Measurements from ENCODE around the gene IRF8.
"Not testable (repeated sequence)": the region's sequence is repeated elsewhere in the genome, so short reads cannot be mapped to it uniquely, and the experiment has no call there.

Gene IRF8

DNA sequence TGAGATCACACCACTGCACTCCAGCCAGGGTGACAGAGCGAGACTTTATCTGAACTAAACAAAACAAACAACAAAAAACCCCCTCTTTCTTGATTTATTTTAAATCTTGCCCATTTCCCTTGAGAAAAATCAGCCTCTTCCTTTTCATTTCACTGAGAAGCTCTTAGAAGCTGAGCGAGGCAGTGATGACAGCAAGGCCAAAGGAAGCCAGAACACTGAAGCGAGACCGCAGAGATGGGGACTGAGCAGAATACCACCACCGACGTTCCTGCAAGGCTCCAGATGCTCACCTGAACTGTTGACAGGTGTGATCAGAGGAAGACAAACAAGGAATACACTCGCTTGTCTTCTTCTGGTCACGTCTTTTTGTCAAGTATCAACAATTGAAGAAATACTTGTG lies 30.5 kb upstream of the IRF8 start:
- no peak for DNase-seq

- no peak for DNase-seq
Observed at GRCh38 chr16:85869206-85869605, 29.8 kb upstream of the IRF8 start.

DNA sequence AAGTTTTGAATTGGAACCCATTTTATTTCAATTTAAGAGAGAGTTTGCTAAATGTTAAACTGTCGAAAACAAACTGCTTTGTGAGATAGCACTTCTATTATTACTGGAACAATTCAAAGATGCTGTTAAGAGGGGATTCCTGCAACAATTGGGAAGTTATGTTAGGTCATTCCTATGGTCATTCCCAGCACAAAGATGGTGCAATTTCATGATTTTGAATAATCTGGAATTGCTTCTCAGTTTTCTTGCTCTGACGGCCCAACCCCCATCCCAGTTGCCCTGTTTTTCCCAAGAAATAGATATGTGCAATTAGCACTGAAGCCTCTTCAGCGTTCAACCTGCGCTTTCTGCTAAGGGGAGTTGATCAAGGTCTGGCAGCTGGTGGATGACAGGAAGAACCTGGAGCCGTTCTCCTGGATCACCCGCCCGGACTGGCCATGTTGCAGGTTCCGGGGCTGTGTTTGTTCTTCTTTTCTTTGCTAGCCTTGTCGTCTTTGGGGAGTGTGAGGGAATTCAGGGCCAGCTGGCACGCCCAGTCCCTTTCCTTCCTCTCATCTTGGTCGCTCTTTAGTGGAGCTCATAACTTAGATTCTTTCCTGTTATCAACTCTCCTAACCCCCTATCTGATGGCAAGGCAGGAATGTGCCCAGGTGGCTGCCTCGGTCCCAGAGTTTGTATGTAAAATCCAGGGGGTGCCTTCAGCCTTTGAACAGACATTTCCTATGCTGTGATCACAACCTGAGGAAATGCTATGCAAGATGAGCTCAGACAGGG lies 29.0 kb upstream of the IRF8 start:
- no peak for DNase-seq

- peak; percentile 56 for DNase-seq
Observed at GRCh38 chr16:85871756-85872155, 27.2 kb upstream of the IRF8 start.

GRCh38 chr16:85872734-85873133 lies 26.2 kb upstream of the IRF8 start:
- no peak for DNase-seq

- no peak for DNase-seq
Observed at GRCh38 chr16:85873153-85873552, 25.8 kb upstream of the IRF8 start.

DNA sequence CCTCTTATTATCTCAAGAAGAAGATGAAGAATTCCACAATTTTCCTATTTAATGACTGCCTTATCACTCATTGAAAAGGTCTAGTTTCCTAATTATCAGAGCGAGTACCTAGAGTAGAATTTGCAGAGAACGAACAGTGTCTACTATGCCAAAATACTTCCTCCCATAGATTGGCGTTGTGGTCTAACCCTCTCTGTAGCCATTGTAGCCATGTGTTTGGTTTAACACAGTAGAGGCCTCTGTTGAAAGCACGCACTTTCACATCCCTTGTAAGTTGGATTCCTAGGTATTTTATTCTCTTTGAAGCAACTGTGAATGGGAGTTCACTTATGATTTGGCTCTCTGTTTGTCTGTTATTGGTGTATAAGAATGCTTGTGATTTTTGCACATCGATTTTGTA lies 24.9 kb upstream of the IRF8 start:
- DNase-seq = not testable (repeated sequence)

DNA sequence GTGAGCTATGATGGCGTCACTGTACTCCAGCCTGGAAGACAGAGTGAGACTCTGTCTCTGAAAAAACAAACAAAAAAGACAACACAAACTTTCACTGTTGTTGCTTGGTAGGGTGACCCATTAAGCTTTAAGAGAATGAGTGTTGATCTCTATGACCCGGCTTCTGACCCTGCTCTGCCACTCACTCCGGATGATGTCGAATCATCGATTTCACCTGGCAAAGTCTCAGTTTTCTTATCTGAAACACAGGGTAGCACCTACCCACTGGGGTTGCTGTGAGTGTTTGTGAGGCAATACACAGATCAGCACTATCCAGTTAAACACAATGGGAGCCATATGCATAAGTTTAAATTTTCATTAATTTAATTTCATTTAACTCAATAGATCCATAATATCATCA lies 20.6 kb upstream of the IRF8 start:
- no peak for DNase-seq

DNA sequence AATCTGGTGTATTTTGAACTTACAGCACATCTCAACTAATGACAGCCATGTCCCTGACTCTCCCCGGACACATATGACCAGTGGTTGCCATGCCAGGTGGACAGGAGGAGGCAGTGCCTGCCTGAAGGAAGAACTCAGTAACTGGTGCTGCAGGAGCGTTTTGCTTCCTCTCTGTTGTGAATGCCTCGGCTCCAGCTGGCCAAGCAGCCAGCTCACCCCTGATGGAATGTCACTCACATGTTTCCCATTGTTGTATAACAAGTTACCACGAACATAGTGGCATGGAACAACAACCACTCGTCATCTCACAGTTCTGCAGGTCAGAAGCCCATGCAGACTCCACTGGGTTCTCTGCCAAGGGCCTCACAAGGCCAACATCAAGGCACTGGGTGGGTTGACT lies 20.1 kb upstream of the IRF8 start:
- DNase-seq = peak; percentile 52

DNA sequence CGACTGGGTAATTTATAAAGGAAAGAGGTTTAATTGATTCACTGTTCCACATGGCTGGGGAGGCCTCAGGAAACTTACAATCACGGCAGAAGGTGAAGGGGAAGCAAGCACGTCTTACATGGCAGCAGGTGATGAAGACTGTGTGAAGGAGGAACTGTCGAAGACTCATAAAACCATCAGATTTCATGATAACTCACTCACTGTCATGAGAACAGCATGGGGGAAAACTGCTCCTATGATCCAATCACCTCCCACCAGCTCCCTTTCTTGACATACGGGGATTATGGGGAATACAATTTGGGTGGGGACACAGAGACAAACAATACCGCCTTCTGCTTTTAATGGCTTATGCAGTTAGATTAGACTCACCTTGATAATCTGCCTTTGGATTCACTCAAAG lies 19.4 kb upstream of the IRF8 start:
- no peak for DNase-seq

DNA sequence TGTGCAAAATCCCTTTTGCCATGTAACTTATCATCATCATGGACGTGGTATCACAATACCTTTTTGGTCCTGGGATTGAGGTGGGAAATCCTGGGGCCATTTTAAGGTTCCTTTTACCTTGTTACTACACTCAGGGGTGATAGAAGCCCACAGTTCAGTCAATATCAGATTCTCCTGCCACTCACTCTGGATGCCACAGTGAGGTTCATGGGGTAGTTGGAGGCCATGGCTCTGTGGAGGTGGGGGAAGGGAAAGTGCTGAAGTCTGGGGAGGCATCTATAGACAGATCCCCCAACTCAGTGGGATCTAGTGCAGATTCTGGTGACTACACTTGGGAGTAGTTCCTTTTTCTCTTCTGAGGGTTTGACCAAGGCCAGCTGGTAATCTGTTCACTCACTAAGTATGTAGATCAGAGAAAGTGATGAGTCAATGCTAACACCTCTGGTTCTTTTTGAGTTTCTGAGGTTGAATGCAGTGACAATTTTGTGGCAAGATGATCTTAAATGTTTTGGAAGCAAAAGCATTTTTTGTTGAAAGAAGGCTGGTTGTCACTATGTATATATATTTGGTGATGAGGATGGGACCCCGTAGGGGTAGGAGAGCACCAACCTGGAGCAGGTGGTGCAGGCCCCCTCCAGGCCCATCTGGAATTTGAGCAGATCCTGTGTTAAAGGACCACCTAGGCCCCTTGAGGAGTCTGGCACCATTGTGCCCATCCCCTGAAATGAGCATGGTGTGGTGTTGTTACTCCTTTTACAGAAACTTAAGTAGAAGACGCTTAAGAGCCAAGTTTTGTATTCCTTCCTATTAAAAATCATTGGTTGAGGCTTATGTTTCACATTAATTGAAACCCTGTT lies 18.8 kb upstream of the IRF8 start:
- DNase-seq = no peak

- DNase-seq = no peak
Observed at GRCh38 chr16:85880861-85881260, 18.1 kb upstream of the IRF8 start.

DNA sequence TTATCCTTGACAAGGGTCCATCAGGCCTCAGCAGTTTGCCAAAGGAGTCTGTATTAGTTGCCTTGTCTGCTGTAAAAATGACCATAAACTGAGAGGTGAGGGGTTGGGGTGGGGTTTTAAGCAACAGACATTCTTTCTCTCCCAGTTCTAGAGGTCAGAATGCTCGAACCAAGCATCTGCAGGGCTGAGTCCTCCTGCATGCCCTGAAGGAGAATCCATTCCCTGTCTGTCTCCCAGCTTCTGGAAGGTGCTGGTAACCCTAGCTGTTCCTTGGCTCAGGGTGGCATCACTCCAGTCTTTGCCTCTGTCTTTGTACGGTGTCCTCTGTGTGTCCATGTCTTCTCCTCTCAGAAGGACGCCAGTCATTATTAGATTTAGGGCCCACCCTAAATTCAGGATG lies 17.5 kb upstream of the IRF8 start:
- DNase-seq = no peak

DNA sequence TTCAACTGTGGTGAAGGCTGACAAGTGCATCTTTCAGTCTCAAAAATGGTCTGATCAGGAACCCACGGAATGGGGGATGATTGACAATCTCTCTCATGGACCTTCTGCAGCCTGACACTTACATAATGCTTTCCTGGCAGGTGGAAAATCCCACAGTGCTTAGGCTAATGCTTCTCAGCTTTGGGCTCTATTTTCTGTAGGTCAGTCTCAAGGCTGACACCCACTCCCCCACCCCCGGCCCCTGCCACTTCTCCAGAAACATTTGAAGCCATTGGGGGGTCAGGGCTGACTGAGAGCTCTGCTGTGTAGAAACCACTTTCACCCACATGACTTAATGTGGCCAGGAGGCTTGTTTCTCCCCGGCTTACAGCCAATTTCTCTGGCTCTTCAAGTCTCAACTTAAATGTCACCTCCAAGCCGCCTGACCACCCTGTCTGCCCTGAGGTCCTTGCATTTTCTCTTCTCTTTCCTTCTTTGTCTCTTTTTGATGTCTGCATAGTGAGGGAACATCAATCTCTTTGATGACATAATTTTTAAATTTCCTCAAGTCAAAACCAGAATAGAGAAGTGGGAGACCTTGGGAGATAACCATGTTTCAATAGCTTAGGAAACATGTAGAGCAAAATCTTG lies 16.7 kb upstream of the IRF8 start:
- no peak for DNase-seq

- no peak for DNase-seq
Observed at GRCh38 chr16:85883813-85884212, 15.1 kb upstream of the IRF8 start.

- DNase-seq = no peak
Observed at GRCh38 chr16:85884808-85885463, 14.0 kb upstream of the IRF8 start.

DNA sequence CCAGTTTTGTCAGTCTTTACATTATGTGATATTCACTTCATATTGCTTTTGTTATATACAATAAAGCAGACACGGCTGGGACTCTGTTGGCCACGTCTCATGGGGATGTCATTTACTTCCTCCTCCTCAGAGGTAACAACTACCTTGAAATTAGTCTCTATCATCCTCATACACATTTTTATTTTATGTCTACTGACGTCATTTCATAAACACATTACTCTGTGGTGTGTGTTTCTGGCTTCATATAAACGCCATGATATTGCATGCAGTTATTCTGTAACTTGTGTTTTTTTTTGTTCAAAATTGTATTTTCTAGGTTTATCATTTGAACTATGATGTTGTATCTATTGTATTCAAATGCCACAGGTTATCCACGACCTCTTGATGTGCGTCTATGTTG lies 13.4 kb upstream of the IRF8 start:
- DNase-seq = no peak

DNA sequence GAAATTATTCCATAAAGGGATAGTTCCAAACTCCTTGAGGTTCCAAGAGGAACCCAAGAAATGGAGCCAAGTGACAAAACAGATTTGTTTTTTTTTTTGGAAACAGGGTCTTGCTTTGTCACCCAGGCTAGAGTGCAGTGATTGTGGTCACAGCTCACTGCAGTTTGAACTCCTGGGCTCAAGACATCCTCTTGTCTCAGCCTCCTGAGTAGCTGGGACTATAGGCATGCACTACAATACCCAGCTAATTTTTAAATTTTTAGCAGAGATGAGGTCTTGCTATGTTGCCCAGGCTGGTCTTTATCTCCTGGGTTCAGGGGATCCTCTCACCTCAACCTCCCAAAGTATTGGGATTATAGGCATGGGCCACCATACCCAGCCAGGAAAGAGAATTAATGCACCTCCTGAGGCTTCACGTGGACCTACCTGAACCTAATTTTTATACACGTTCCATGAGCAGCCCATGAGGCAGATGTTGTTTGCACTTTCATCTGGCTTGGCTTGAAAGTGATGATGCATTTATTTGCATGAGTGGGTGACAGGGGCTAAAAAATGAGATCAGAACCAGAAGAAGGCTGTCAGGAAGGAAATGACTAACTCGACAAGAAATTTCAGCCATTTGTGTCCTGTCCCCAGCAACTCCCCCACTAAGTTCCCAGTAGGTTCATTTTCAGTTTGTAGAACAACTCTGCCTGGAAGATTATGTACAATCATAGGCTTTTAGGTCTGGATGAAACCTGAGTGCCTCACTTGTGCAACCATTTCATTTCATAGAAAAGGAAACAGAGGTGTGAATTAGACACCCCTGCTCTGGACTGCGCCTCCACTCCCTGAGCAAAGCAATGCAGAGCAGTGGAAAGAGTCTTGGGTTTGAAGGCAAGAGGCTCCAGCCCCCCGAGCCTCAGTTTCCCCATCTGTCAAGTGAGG lies 10.3 kb upstream of the IRF8 start:
- peak; percentile 61 for DNase-seq

GRCh38 chr16:85891033-85891775 lies 7.8 kb upstream of the IRF8 start:
- peak; percentile 94 for DNase-seq

- no peak for DNase-seq
Observed at GRCh38 chr16:85891776-85892166, 7.2 kb upstream of the IRF8 start.

GRCh38 chr16:85892760-85893159 lies 6.2 kb upstream of the IRF8 start:
- no peak for DNase-seq

All from NCI-H226 (cell line).